ENCODE results near the gene RIN3.

Gene RIN3

GRCh38 chr14:92579244-92579936 lies 65.8 kb downstream of the RIN3 start:
- no peak for DNase-seq

GRCh38 chr14:92581206-92581605 lies 67.6 kb downstream of the RIN3 start:
- no peak for DNase-seq

GRCh38 chr14:92581966-92582566 lies 68.5 kb downstream of the RIN3 start:
- no peak for DNase-seq

- DNase-seq, result no peak
Measured at GRCh38 chr14:92582706-92583452, 69.3 kb downstream of the RIN3 start.

- DNase-seq, result no peak
Measured at GRCh38 chr14:92584220-92584619, 70.6 kb downstream of the RIN3 start.

GRCh38 chr14:92584816-92585215 lies 71.2 kb downstream of the RIN3 start:
- no peak for DNase-seq

GRCh38 chr14:92585981-92586937 lies 72.7 kb downstream of the RIN3 start:
- DNase-seq, result no peak

GRCh38 chr14:92586963-92587699 lies 73.5 kb downstream of the RIN3 start:
- DNase-seq, result no peak

- no peak for DNase-seq
Measured at GRCh38 chr14:92587700-92588085, 74.1 kb downstream of the RIN3 start.

GRCh38 chr14:92589213-92589852 lies 75.8 kb downstream of the RIN3 start:
- no peak for DNase-seq

GRCh38 chr14:92590176-92590575 lies 76.6 kb downstream of the RIN3 start:
- DNase-seq, result no peak

GRCh38 chr14:92590941-92591340 lies 77.4 kb downstream of the RIN3 start:
- DNase-seq, result no peak

- no peak for DNase-seq
Measured at GRCh38 chr14:92591346-92591745, 77.8 kb downstream of the RIN3 start.

GRCh38 chr14:92595267-92595666 lies 81.7 kb downstream of the RIN3 start:
- DNase-seq, result no peak

GRCh38 chr14:92596331-92596907 lies 82.8 kb downstream of the RIN3 start:
- DNase-seq, result no peak

GRCh38 chr14:92597906-92598905 lies 84.6 kb downstream of the RIN3 start:
- DNase-seq, result no peak

GRCh38 chr14:92599811-92600210 lies 86.2 kb downstream of the RIN3 start:
- DNase-seq, result no peak

GRCh38 chr14:92600318-92601053 lies 86.9 kb downstream of the RIN3 start:
- DNase-seq, result no peak

GRCh38 chr14:92601131-92601710 lies 87.6 kb downstream of the RIN3 start:
- DNase-seq, result no peak
